GM21717 (cell line): ENCODE measurements around the gene MAFG.

ENCODE experiments used
- ATAC-seq: cut with Tn5 transposase; IDR thresholded peaks from one replicate; pipeline ENCODE4 v1.9.1; 2021; ENCODE audit warnings: mild to moderate bottlenecking, moderate library complexity; ENCODE audit not compliant: unreplicated experiment

MAFG gene

GRCh38 chr17:81899514-81900166, 27.9 kb downstream of the MAFG start:
- ATAC-seq, result no peak

- ATAC-seq, result no peak
Observed at GRCh38 chr17:81898885-81899284, 28.6 kb downstream of the MAFG start.

DNA sequence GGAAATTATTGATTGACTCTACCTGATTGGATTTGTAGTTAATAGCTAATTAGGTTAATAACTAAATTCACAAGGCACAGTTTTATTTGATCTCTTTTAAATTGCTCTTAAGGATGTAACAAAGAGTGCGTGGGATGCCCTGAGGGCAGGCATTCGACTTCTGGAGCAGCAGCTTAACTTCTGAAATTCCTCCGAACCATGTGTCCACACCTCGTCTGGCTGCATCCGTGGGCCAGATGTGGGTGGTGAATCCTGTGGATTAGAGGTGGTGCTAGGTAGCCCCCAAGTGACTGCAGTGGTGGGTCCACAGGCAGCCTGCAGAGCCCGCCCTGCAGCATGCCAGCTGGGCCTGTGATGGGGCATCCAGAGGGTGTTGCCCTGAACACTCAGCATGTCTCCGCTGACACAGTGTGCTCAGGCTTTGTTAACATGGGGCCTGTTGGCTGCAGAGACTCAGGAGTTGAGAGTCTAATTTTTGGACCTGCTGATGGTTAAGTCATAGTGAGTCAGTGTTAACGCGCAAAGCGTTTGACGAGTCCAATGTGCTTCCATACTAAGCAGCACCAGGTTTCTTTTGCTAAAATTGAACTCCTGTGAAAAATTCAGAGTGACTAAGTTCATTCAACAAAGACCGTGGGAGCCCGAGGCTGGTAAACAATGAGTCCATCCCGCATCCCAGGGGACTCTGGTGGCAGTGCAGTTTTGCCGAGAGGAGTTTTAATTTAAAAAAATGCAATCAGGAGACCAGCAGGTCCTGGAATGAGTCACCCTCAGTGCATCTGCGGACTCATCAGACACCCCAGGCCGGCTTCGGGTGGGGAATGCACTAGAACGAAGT, 29.3 kb downstream of the MAFG start:
- ATAC-seq, result no peak

DNA sequence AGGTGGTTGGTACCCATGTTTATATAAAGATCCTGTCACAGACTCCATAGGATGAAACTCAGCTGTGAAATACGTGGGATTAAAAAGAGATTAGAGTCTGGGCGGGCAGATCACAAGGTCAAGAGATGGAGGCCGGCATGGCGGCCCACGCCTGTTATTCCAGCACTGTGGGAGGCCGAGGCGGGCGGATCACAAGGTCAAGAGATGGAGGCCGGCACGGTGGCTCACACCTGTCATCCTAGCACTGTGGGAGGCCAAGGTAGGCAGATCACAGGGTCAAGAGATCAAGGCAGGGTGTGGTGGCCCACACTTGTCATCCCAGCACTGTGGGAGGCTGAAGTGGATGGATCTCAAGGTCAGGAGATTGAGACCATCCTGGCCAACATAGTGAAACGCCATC, 32.1 kb downstream of the MAFG start:
- ATAC-seq, result no peak

- peak; percentile 23 for ATAC-seq
Observed at GRCh38 chr17:81891303-81891552, 36.3 kb downstream of the MAFG start.

- ATAC-seq, result no peak
Observed at GRCh38 chr17:81890447-81891302, 36.9 kb downstream of the MAFG start.

GRCh38 chr17:81889602-81890001, 37.9 kb downstream of the MAFG start:
- no peak for ATAC-seq

- no peak for ATAC-seq
Observed at GRCh38 chr17:81888988-81889595, 38.4 kb downstream of the MAFG start.

DNA sequence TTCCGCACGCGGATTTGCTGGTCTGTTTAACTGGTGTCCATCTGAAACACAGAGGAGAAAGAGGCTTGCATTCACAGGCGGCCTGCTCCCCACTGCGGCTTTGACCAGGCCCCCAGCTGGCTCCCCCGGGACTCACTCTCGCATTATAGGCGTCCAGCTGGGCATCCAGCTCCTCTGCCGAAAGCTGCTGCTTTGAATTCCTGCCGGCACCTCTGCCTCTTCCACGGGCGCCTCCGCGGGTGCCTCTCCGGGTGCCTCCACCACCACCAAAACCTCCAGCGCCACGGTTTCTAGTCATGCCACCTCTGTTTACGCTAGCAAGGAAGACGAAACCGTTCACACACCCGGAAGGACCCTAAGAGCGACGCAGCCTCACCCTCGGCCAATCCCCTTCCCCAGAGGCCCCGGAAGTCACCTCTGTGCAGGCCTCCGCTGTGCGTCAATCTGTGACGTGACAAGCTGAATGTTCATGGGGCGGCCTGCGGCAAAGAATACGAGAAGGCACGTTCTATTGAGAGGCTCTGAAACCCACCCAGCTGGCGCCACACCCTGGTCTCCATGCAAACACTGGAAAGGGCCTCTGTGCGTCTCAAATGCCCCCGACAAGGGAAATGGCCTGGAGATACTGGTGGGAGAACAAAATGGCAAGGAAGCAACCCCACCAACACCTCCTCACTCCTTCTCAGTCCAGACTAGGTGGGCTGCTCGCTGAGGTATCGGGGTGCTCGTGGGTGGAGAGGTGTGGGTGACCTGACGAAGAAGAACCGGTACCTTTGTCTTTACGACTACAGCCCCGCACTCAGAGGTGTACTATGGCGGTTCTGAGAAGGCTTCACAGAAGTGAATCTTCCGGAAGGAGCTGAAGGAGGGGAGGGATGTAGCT, 39.2 kb downstream of the MAFG start:
- ATAC-seq, result no peak

DNA sequence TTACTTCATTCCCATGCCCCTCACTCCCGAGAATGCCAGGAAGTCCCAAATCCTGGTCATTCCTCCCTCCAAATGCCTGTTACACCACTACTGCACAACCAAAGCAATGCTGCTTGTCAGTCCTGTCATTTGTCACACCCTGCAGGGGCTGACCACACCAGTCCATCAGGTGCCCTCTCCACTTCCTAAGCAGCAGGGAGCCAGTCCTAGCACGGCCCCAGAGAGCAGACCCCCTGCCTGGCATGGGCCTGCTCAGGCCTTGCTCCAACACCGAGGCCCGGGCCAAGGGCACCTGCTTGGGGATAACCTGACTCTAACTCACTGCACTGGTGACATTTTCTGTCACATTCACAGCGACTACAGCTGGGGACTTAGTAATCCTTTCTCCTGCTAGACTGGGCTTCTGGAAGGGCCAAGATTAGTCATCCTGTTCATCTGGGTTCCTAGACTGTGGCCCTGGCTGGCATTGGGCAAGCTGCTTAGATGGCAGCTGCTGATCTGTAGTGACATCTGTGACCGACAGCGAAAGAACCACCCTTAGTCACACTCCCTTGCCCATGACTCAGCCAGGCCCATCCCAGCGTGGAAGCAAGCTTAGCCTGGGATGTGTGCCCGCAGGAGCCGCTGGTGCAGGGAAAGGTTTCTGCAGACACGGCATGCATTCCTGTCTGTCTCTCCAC, 41.5 kb downstream of the MAFG start:
- ATAC-seq, result no peak

GRCh38 chr17:81885454-81885853, 42.1 kb downstream of the MAFG start:
- ATAC-seq, result no peak

- no peak for ATAC-seq
Observed at GRCh38 chr17:81884968-81885367, 42.6 kb downstream of the MAFG start.

DNA sequence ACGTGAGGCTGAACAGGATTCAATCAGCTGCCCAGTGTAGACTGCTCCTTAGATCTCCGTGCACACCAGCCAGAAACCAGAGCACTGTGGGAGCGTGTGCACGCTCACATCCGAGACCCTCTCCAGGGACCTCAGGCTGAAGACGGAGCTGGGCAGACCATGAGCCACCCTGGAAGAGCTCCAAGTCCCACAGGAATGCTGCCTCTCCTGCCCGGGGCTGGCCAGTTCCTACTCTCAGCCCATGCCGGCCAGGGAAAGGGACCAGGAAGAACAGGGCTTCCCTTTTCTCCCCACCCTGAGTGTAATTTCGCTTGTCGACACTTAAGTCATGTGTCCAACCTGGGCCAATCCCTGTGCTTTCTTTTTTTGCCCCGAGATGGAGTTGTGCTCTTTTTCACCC, 43.0 kb downstream of the MAFG start:
- no peak for ATAC-seq

DNA sequence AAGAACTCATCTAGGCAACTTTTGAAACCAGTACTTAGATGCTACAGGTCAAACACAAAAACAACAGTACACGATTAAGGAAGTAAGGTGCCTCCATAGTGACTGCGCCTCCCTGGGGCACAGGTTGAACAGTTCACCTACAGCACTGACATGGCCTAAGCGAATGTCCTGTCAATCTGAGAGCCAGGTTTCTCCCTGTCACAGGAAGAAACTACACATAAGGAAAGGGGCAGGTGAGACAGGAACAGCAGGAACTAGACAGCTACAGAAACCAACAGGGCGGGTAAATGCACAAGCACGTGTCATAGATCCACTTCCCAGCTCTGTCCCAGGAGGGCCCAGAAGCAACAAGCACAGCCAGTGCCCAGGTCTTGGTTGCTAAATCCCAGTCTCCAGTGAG, 48.4 kb downstream of the MAFG start:
- no peak for ATAC-seq

DNA sequence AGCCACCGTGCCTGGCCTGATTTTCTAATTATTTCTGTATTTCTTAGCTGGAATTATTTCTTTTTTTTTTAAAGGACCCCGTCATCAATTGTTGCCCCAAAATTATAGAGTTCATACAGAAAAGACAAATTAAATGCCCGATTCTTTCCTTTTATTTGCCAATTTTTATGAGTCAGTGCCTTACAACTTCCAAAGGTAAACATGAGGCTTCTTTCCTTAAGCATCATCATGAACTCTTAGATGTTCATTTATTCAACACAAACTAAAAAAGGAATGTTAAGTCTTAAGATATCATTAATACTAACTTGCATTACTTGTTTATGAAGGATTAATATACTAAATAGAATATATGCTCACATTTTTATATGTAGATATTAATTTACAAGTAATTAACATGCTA, 49.2 kb downstream of the MAFG start:
- no peak for ATAC-seq

GRCh38 chr17:81877569-81877968, 50.0 kb downstream of the MAFG start:
- no peak for ATAC-seq

DNA sequence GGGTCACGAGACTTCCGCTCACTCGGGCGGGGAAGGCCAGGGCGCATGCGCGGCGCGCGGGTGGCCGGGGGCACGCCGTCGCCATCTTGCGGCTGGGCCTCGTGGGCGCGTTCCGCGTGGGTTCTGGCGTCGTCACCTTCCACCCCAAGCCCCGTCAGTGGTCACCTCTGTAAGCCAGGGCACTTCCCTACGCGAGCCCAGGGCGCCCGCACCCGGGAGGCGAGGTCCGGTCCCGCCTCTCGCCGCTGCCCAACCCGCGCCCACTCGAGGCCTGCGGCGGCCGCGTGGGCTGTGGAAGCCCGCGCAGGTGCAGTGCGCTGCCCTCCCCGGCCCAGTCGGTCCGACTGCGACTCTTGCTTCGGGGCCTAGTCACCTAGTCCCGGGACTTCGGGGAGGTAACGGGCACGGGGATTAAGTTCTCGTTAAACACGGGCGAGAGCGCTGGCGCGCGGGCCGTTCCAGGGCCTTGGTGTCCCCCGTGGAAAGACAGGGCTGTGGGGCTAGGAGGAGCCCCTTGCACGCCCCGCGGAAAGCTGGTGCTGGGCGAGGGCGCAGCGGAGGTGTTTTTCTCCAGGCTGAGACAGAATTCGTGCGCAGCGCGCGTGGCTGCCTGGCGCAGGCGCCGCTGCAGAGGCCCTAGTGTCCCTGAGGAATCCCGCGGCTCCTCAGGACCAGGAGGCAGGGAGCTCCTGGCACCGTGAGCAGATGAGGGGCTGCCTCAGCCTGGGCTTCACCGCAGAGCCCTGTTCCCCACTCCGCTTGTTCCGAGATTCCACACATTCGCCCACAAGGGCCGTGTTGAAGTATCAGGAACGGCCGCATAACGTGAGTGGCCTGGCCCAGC, 55.9 kb downstream of the MAFG start:
- ATAC-seq, result peak; percentile 31

GRCh38 chr17:81870981-81871386, 56.6 kb downstream of the MAFG start, which contains the start of gene ARHGDIA:
ARHGDIA (minus strand) TSS chr17:81871337; CDS start chr17:81869930, 1,407 bp downstream.
- ATAC-seq, result peak; percentile 24
